Measurements from ENCODE around the gene CXCL11.
"Not testable (repeated sequence)": the region's sequence is repeated elsewhere in the genome, so short reads cannot be mapped to it uniquely, and the experiment has no call there.

The CXCL11 gene

DNA sequence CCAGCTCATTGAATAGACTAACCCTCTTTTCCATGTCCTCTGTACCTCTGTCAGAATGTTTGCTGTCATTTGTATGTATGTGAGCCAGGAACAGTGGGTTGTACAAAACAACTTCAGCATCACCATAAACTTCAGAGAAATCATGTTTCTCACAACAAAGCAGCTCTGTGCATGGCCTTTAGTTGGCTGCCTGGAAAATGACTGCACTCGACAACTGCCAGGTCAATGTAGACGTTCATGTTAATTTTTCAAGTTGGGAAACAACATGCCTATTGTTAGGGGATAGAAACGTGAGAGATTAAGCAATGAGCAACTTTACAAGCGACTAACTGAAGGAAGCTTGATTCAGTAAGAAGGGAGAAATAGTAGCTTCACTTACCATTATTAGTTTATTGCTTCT is 17.9 kb upstream of the CXCL11 start:
- H3K9me3 ChIP-seq: no peaks in the 10 kb centered on the region
- no peaks in the 10 kb centered on the region; the same call in 1 of the 2 replicates for H3K4me1 ChIP-seq
- no peak for DNase-seq
- TF ChIP-seq, protein P1, sequence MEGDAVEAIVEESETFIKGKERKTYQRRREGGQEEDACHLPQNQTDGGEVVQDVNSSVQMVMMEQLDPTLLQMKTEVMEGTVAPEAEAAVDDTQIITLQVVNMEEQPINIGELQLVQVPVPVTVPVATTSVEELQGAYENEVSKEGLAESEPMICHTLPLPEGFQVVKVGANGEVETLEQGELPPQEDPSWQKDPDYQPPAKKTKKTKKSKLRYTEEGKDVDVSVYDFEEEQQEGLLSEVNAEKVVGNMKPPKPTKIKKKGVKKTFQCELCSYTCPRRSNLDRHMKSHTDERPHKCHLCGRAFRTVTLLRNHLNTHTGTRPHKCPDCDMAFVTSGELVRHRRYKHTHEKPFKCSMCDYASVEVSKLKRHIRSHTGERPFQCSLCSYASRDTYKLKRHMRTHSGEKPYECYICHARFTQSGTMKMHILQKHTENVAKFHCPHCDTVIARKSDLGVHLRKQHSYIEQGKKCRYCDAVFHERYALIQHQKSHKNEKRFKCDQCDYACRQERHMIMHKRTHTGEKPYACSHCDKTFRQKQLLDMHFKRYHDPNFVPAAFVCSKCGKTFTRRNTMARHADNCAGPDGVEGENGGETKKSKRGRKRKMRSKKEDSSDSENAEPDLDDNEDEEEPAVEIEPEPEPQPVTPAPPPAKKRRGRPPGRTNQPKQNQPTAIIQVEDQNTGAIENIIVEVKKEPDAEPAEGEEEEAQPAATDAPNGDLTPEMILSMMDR (IDR thresholded peaks at IDR 0.05; ENCODE audit: low read depth, low read length): no peak
- H3K27me3 ChIP-seq: peaks cover 47% of the 10 kb centered on the region
- H3K4me3 ChIP-seq (ENCODE audit: low read depth, low read length): no peak overlapping the region
- H3K36me3 ChIP-seq: no peaks in the 10 kb centered on the region

DNA sequence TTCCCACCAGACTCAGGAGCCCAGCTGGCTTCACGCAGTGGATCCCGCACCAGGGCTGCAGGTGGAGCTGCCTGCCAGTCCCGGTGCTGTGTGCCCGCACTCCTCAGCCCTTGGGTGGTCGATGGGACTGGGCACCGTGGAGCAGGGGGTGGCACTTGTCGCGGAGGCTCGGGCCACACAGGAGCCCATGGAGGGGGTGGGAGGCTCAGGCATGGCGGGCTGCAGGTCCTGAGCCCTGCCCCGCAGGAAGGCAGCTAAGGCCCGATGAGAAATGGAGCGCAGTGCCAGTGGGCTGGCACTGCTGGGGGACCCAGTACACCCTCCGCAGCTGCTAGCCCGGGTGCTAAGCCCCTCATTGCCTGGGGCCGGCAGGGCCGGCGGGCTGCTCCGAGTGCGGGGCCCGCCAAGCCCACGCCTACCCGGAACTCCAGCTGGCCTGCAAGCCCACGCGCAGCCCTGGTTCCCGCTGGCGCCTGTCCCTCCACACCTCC is 14.7 kb upstream of the CXCL11 start:
- not testable (repeated sequence) for H3K9me3 ChIP-seq; DNase-seq; H3K4me1 ChIP-seq; H3K36me3 ChIP-seq; H3K4me3 ChIP-seq (ENCODE audit: low read depth, low read length)
- peaks cover 21% of the 10 kb centered on the region for H3K27me3 ChIP-seq

GRCh38 chr4:76049860-76050416 is 14.1 kb upstream of the CXCL11 start:
- not testable (repeated sequence) for H3K9me3 ChIP-seq; H3K36me3 ChIP-seq; H3K4me3 ChIP-seq (ENCODE audit: low read depth, low read length); DNase-seq; H3K4me1 ChIP-seq
- H3K27me3 ChIP-seq: peaks cover 14% of the 10 kb centered on the region

GRCh38 chr4:76044686-76045085 is 8.8 kb upstream of the CXCL11 start:
- H3K4me3 ChIP-seq (ENCODE audit: low read depth, low read length); H3K36me3 ChIP-seq; H3K4me1 ChIP-seq; H3K27me3 ChIP-seq; DNase-seq; H3K9me3 ChIP-seq: not testable (repeated sequence)

DNA sequence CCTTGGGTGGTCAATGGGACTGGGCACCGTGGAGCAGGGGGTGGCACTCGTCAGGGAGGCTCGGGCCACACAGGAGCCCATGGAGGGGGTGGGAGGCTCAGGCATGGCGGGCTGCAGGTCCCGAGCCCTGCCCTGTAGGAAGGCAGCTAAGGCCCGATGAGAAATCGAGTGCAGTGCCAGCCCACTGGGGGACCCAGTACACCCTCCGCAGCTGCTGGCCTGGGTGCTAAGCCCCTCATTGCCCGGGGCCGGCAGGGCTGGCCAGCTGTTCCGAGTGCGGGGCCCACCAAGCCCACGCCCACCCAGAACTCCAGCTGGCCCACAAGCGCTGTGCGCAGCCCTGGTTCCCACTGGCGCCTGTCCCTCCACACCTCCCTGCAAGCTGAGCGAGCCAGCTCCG is 7.4 kb upstream of the CXCL11 start:
- not testable (repeated sequence) for H3K4me3 ChIP-seq (ENCODE audit: low read depth, low read length); H3K27me3 ChIP-seq; H3K9me3 ChIP-seq; H3K4me1 ChIP-seq; H3K36me3 ChIP-seq; DNase-seq

DNA sequence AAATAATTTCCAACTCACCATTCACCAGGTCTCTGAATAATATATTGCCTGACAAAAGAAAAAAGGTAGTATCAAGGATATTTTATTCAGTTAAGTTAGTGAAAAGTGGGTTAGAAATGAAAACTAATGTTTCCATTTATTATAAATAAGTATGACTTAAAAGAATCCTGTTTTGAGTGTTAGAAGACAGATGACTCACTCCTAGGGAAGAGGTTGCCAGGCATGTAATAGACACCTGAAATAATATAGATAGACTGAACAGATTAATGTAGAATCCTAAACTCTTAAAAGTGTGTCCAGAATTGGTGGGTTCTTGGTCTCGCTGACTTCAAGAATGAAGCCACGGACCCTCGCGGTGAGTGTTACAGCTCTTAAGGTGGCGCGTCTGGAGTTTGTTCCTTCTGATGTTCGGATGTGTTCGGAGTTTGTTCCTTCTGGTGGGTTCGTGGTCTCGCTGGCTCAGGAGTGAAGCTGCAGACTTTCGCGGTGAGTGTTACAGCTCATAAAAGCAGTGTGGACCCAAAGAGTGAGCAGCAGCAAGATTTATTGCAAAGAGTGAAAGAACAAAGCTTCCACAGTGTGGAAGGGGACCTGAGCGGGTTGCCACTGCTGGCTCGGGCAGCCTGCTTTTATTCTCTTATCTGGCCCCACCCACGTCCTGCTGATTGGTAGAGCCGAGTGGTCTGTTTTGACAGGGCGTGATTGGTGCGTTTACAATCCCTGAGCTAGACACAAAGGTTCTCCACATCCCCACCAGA is 6.5 kb upstream of the CXCL11 start:
- not testable (repeated sequence) for H3K4me1 ChIP-seq; H3K27me3 ChIP-seq; H3K36me3 ChIP-seq; H3K9me3 ChIP-seq; H3K4me3 ChIP-seq (ENCODE audit: low read depth, low read length); DNase-seq

- TF ChIP-seq, protein P1 (IDR thresholded peaks at IDR 0.05; ENCODE audit: low read depth, low read length): no peak
Observed at GRCh38 chr4:76036855-76037254, 985 bp upstream of the CXCL11 start.

DNA sequence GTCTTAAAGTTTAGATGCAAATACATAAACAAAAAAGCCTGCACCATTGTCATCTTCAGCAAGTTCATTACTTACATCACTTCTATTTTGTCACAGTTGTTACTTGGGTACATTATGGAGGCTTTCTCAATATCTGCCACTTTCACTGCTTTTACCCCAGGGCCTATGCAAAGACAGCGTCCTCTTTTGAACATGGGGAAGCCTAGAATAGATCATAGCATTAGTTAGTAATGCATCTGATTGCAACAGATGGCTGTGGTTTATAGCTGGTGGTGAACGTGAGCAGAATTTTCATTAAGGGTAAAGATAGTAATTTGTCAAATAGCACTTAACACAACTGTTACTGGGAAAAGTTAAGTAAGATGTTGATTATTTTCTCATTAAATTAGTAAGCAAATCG is 729 bp downstream of the CXCL11 start:
- H3K36me3 ChIP-seq: no peaks in the 10 kb centered on the region
- peaks cover 30% of the 10 kb centered on the region for H3K27me3 ChIP-seq
- TF ChIP-seq, protein P1 (IDR thresholded peaks at IDR 0.05; ENCODE audit: low read depth, low read length): no peak
- no peaks in the 10 kb centered on the region for H3K4me1 ChIP-seq
- H3K4me3 ChIP-seq (ENCODE audit: low read depth, low read length): no peak overlapping the region
- no peaks in the 10 kb centered on the region for H3K9me3 ChIP-seq
- DNase-seq: no peak

More at GRCh38 chr4:76036855-76037254, 985 bp upstream of the CXCL11 start:
- no peak overlapping the region for H3K4me3 ChIP-seq (ENCODE audit: low read depth, low read length)
- no peaks in the 10 kb centered on the region for H3K36me3 ChIP-seq
- DNase-seq: no peak
- H3K4me1 ChIP-seq: no peaks in the 10 kb centered on the region
- peaks cover 25% of the 10 kb centered on the region for H3K27me3 ChIP-seq
- no peaks in the 10 kb centered on the region for H3K9me3 ChIP-seq

Data from BE2C (cell line).